ENCODE measurements around the gene MORN2.

DNA sequence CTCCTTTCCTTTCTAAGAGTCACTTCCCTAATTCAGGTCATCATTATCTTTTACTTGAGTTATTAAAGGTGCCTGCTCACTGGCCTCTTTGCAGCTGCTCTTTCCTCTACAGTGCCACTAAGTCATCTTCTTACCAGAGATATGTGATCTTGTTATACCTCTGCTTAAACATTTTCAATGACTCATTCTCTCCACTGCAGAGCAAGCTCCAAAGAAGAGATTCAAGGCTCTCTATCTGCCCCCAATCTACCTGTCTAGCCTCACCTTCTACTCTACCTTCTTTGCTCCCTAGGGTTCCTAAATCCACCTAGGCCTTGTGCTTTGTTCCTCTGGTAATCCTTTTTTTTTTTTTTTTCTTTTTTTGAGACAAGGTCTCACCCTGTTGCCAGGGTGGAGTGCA is 17.0 kb downstream of the MORN2 start:
- TF ChIP-seq SIN3A (IDR thresholded peaks at IDR 0.05; ENCODE audit: borderline replicate concordance, insufficient read depth, low read length) = no peak
- no peak for TF ChIP-seq REST (IDR thresholded peaks at IDR 0.05; ENCODE audit: insufficient read depth in 1 of 2, low read depth in 2 of 2, low read length in 2 of 2)
